ENCODE results near the gene ZNF223.

Gene ZNF223

DNA sequence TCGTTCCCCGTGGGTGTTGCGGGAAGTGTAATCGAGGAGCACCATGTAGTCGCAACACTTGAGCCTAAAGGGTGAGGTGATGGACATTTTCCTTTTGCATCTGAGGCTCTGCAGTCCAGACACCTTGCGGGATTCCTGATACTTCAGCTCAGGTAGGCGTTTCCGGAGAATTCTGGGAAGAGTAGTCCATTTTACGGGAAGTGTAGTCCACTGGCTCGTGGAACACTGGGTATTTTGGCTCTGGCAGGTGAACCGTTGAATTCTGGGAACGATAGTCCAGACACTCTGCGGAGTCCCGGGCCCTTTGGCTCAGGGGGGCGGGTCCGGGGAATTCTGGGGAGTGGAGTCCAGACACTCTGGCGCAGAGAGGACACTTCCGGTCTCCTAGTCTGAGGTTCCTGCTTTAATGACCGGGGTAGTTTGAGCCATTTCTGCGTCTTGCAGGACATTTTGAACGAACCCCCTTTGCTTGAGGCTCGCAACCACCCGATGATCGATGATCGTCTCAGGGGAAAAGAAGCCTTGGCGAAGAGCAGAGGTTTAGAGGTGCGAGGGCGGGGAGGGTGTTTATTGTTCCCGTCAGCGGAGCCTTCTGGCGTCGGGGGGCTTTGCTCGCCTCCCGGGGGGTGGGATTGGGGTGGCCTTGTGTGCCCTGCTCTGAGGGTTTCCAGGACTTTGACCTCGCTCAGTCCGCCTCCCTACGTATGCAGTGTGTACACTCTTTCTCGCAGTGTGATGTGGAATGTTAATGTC lies at the start of gene ZNF223:
Gene ZNF223 (plus strand): TSS at position 387 of the 753 bp plus-strand sequence. CDS start 3,141 bp downstream, outside the sequence.
- FAIRE-seq (peak; percentile 63), DNase-seq (ENCODE audit: insufficient read length, low spot score) (peak; percentile 35)

DNA sequence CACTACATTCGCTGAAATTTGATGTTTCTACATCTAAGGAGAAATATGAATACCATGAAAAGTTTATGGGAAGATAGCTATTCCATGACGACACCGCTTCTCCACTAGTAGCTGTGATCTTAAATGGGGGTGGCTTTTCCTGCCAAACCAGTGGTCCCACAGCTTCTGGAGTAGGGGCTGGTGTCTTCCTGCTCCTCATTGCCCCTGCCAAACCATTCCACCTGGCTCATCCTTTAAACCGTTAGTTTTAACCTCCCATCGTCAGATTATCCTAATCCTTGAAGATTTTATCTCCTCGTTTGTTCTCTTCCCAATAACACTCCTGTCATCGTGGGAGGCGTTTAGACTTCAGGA lies 49.6 kb upstream of the ZNF223 start:
- DNase-seq (ENCODE audit: insufficient read length, low spot score) (no peak), FAIRE-seq (peak; percentile 58)

DNA sequence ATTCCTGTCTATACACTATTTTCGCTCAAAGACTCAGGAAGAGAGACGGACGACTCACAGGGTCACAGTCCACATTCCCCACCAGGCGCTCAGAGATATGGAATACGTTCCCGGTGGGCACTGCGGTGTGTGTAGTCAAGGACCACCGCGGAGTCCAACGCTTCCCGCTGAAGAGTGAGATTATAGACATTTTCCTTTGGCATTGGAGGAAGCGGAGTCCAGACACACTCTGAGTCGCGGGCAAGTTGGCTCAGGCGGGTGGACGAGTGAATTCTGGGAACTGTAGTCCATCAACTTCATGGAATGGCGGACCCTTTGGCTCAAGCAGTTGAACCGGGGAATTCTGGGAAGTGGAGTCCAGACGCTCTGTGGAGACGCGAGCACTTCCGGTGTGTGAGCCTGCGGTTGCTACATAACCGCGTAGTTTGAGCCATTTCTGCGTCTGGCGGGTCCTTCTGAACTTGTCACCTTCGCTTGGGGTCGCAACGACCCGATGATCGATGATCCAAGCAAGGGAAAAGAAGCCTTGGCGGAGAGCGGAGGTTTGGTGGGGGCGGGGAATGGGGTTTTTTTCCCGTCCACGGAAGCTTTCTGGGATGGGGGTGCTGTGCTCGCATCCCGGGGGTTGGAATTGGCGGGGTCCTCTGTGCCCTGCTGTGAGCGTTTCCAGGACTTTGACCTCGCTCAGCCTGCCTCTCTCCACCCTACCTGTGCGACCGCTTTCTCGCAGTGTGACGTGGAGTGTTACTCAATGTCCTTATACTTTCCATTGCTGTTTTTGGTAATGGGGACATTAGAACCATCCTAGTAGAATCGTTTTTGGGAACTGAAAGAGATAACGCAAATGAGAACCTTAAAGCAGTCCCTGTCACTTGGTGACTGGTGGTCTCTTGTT lies 49.0 kb upstream of the ZNF223 start, which contains the start of gene ZNF230:
Gene ZNF230 (plus strand): TSS at position 392 of the 895 bp plus-strand sequence. CDS start 4,122 bp downstream, outside the sequence.
- DNase-seq (ENCODE audit: insufficient read length, low spot score) (peak; percentile 66), FAIRE-seq (peak; percentile 99)

DNA sequence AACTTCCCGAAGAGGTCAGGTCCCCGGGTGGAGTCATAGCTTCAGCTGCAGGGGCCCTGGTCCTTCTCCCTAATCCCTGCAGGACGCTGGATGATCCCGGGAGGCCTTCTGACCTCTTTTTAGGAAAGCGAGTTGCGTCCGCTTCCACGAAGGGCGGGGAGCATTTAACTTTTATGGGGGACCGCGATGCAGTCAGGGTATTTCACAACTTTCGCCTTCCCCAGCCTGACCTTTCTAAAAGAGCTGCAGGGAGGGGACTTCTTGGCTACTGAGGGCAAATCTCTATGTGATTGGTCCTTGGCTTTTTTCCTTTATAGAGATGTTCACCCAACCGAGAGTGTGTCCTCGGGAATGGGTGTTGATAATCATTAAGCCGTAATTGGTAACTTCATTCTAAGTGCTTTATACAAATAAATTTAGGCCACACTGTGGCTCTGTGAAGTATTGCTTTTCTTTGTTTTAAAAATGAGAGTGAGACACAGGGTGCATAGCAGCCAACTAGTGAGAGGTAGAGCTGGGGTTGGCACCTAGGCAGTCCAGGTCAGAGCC lies 48.3 kb upstream of the ZNF223 start:
- peak; percentile 87 for FAIRE-seq
- DNase-seq (ENCODE audit: insufficient read length, low spot score): no peak

DNA sequence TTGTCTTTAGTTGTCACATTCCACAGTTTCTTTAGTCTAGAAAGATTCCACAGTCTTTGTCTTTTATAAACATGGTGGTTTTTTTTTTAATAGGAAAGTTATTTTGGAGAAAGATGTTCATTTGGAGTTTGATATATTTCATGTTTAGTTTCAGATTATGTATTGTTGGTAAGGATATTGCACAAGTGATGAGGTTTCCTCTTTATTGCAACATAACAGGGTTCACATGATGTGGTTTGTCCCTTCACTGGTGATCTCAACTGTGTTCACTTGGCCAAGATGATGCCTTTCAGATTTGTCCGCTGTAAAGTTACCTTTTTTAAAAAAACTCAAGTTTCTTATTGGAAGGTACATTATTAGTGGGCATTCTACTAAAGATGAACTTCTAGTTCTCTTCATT lies 45.9 kb upstream of the ZNF223 start:
- no peak for FAIRE-seq
- no peak for DNase-seq (ENCODE audit: insufficient read length, low spot score)

DNA sequence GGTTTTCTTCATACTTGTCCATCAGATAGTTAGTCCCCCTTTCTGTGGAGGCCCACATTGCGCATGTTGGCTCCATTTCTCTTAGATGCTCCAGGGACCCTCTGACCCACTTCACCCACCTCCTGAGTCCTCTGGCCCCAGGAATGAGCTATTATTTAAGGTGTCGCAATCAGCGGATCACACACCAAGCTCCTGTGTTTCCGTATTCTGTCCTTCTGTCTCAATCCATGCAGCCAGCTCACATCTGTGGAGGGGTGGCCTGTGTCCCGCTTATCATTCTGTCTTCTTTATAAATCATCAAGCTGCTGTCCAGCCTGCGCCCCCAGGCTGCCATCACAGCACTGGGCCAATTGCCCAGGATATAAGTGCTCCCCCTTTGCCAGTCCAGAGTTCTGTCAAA lies 44.4 kb upstream of the ZNF223 start:
- FAIRE-seq: no peak
- no peak for DNase-seq (ENCODE audit: insufficient read length, low spot score)

DNA sequence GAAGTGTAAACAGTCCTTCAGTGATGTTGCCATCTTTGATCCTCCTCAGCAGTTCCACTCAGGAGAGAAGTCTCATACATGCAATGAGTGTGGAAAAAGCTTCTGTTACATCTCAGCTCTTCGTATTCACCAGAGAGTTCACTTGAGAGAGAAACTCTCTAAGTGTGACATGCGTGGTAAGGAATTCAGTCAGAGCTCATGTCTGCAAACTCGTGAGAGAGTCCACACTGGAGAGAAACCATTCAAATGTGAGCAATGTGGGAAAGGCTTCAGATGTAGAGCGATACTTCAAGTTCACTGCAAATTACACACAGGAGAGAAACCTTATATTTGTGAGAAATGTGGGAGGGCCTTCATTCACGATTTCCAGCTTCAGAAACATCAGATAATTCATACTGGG lies 41.4 kb upstream of the ZNF223 start:
- no peak for DNase-seq (ENCODE audit: insufficient read length, low spot score)
- FAIRE-seq: no peak

DNA sequence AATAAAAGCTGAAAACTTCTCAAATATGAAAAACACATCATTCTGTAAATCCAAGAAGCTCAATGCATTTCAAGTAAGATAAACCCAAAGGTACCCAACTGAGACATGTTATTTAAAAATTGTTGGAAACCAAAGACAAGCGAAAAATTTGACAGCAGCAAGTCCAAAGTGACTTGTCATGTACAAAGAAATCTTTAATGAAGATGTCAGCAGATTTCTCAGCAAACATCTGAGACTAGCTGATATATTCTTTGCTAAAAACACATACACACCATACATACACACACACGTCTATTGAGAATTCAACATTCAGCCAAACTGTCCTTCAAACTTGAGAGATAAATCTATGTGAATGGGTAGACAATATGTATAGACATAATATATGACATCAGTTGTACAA lies 32.3 kb upstream of the ZNF223 start:
- no peak for DNase-seq (ENCODE audit: insufficient read length, low spot score)
- no peak for FAIRE-seq

DNA sequence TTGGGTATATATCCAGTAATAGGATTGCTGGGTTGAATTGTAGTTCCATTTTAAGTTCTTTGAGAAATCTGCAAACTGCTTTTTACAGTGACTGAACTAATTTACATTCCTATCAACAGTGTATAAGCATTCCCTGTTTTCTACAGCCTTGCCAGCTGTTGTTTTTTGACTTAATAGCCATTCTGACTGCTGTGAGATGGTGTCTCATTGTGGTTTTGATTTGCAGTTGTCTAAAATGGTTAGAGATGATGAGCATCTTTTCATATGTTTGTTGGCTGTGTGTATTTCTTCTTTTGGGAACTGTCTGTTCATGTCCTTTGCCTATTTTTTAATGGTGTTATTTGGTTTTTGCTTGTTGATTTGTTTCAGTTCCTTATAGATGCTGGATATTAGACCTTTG lies 30.6 kb upstream of the ZNF223 start:
- DNase-seq (ENCODE audit: insufficient read length, low spot score): no peak
- no peak for FAIRE-seq

DNA sequence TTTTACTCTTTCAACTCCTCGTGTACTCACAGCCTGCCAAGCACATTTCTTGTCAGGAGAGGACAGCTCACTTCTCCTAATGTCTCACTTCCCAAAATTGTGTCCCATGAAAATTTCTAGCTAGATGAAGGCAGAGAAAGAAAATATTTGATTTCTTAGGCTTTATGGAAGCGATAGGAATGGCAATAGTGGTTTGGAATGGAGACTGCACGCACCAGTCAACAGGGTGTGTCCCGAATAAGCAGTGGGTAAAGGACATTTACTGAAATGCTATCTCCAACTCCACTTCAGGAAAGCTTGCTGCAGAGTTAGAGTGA lies 27.0 kb upstream of the ZNF223 start:
- no peak for DNase-seq (ENCODE audit: insufficient read length, low spot score)
- FAIRE-seq: no peak

DNA sequence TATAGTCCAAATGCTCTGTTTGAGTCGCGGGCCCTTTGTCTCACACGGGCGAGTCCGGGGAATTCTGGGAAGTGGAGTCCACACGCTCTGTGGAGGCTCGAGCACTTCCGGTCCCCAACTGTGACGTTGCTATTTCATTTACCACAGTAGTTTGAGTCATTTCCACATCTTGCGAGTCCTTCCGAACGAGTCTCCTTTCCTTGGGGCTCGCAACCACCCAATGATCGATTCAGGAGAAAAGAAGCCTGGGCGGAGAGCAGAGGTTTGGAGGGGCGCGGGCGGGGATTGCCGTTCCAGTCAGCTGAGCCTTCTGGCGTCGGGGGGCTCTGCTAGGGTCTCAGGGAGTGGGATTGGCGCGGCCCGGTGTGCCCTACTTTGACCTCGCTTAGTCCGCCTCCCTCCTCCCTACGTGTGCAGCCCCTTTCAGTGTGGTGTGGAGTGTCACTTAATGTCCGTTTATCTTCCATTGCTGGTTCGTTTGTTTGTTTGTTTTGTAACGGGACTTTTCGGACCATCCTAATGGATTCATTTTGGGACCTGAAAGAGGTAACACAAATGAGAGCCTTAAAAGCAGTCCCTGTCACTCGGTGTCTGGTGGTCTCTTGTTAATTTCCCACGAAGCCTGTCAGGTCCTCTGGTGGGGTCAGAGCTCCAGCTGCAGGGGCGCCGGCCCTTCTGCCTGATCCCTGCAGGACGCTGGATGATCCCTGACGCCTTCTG lies 26.5 kb upstream of the ZNF223 start, which contains the start of gene ZNF222:
Gene ZNF222 (plus strand): TSS at position 163 of the 720 bp plus-strand sequence. CDS start 58 bp downstream, at position 221.
- DNase-seq (ENCODE audit: insufficient read length, low spot score): peak; percentile 48
- FAIRE-seq: peak; percentile 94

DNA sequence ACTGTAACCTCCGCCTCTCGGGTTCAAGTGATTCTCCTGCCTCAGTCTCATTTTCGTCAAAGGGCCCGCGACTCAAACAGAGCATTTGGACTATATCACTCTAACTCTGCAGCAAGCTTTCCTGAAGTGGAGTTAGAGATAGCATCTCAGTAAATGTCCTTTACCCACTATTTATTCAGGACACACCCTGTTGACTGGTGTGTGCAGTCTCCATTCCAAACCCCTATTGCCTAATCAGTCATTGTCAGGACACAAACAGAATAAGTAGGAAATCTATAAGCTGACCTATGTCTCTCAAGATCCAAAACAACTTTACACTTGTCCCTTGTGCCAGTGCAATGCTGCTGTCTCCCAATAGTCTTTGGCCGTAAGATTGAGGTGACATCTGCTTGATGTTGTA lies 25.2 kb upstream of the ZNF223 start:
- FAIRE-seq: no peak
- no peak for DNase-seq (ENCODE audit: insufficient read length, low spot score)

DNA sequence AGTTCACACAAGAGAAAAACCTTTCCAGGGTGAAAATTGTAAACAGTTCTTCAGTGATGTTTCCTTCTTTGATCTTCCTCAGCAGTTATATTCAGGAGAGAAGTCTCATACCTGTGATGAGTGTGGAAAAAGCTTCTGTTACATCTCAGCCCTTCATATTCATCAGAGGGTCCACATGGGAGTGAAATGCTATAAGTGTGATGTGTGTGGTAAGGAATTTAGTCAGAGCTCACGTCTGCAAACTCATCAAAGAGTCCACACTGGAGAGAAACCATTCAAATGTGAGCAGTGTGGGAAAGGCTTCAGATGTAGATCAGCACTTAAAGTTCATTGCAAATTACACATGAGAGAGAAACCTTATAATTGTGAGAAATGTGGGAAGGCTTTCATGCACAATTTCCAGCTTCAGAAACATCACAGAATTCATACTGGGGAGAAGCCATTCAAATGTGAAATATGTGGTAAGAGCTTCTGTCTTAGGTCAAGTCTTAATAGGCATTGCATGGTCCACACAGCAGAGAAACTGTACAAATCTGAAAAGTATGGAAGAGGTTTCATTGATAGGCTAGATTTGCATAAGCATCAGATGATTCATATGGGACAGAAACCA lies 19.7 kb upstream of the ZNF223 start:
- DNase-seq (ENCODE audit: insufficient read length, low spot score) (no peak), FAIRE-seq (no peak)

DNA sequence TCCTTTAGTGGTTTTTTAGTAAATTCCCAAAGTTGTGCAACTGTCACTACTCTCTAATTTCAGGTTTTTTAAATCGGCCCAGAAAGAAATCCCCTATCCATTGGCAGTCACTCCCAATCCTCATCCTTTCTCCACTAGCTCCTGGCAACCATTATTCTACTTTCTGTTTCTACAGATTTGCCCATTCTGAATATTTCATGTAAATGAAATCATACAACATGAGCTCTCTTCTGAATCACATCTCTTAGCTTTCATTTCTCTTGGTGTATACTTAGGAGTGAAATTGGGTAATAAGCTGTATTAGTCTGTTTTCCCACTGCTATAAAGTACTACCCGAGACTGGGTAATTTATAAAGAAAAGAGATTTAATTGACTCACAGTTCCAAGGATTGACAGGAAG lies 9.7 kb upstream of the ZNF223 start:
- no peak for FAIRE-seq
- DNase-seq (ENCODE audit: insufficient read length, low spot score): no peak

DNA sequence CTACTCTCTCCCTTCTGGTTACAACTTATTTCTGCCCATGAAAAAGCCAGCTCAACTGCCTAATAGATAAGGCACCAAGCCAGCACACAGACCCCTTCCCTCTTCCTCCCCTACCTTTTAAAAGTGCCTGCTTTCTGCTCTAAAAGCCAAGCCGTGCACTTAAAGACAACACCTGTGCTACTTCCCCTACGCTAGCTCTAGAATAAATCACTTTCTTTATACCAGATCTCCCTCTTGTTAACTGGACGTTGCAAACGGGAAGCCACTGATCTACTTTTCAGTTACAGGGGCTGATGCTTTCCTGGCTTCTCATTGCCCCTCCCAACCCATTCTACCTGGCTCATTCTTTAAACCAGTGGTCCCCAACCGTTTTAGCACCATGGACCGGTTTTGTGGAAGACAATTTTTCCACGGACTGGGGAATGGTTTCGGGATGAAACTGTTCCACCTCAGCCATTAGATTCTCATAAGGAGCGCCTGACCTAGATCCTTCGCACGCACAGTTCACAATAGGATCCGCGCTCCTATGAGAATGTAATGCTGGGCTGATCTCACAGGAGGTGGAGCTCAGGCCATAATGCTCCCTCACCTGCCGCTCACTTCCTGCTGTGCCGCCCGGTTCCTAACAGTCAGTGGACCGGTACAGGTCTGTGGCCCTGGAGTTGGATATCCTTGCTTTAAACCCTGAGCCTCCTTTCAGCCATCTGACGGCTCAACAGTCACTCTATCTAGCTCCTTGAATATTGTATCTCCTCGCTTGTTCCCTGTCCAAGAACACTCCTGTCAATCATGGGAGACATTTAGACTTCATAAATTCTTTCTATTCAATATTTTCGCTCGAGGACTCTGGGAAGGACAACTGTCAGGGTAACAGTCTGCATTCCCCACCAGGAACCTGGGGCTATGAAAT lies 841 bp upstream of the ZNF223 start:
- peak; percentile 42 for FAIRE-seq
- no peak for DNase-seq (ENCODE audit: insufficient read length, low spot score)

DNA sequence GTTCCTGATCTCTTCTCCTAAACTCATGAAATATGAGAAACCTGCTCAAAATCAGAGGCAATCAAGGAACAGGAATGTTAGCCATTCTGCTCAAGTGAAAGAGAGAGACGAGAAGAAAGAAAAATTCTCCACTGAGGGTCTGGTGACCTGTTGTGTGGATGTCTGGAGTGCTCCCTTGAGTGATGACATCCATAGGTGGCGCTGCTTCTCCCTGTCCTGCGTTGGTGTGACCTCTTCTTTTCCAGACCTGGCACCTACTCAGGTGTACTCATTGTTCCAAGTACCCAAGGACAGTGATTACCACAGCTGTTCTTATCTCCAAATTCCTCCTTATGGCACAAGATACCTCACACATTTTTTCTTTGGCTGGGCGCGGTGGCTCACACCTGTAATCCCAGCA lies 4.0 kb downstream of the ZNF223 start:
- DNase-seq (ENCODE audit: insufficient read length, low spot score) (no peak), FAIRE-seq (no peak)

DNA sequence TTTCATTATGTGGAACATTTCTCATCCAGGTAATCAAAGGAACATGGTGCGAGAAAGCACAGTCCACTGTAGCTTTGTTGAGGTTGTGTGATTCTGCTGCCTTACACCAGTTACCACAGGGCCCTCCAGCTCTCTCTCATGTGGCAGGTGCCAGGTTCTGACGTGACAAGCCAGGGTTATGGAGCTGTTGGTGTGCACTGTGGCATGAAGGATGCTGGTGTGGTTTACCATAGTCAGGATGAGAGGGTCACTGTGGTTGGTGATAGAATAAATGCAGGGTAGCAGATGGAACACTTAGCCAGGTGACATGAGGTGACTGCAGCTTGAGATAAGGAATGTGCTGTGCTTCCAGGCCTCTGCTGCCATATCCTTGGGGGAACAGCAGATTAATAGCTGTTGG lies 7.4 kb downstream of the ZNF223 start:
- no peak for FAIRE-seq
- DNase-seq (ENCODE audit: insufficient read length, low spot score): no peak

DNA sequence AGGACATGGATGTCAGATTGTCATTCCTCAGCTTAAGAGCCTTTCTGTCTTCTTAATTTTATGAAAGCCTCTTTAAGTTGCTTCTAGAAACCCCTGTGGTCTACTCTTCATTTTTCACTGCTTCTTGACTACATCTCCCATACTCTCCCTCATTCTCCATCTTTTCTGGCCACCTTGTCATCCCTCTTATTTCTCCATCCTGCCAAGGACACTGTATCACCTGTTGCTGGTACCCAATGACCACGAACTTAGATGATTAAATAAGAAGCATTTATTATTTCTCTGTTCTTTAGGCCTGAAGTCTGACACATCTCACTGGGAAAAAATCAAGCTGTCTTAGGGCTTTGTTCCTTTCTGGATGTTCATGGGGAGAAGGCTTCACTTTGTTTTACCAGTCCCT lies 9.2 kb downstream of the ZNF223 start:
- DNase-seq (ENCODE audit: insufficient read length, low spot score) (no peak), FAIRE-seq (no peak)

DNA sequence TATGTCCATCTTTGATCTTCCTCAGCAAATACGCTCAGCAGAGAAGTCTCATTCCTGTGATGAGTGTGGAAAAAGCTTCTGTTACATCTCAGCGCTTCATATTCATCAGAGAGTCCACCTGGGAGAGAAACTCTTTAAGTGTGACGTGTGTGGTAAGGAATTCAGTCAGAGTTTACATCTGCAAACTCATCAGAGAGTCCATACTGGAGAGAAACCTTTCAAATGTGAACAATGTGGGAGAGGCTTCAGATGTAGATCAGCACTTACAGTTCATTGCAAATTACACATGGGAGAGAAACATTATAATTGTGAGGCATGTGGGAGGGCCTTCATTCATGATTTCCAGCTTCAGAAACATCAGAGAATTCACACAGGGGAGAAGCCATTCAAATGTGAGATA lies 14.5 kb downstream of the ZNF223 start:
- FAIRE-seq (no peak), DNase-seq (ENCODE audit: insufficient read length, low spot score) (no peak)

DNA sequence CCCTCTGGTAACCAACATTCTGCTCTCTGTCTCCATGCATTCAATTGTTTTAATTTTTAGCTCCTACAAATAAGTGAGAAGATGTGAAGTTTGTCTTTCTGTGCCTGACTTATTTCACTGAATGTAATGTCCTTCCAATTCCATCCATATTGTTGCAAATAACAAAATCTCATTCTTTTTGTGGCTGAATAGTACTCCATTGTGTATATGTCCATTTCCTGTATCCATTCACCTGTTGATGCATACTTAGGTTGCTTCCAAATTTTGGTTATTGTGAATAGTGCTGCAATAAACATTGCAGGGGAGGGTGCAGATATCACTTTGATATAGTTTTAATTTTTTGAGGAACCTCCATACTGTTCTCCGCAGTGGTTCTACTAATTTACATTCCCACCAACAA lies 17.6 kb downstream of the ZNF223 start:
- no peak for DNase-seq (ENCODE audit: insufficient read length, low spot score)
- FAIRE-seq: no peak

All from GM19239 (cell line).